ENCODE results near the gene ENAH. TPM values are rescaled to one million over a fixed set of nuclear protein-coding genes. Genes with fewer than 3 reads are reported as not detected.
A peak's percentile ranks its signal among the peaks of the same experiment; 100 is the strongest.
"Not testable (repeated sequence)": the region's sequence is repeated elsewhere in the genome, so short reads cannot be mapped to it uniquely, and the experiment has no call there.

The ENAH gene
- total RNA-seq, 1 donor from 2014 or later = 749 TPM

- DNase-seq (ENCODE audit: low read depth) (no peak), FAIRE-seq (no peak)
- Histone ChIP-seq H3K27ac (ENCODE audit: low read depth, low read length) (no peak overlapping the region), H3K9ac (ENCODE audit: low read length) (no peak overlapping the region), H3K36me3 (ENCODE audit: insufficient read depth, low read length) (no peaks in the 10 kb centered on the region), H3K4me2 (ENCODE audit: low read length) (no peak overlapping the region), H3K79me2 (ENCODE audit: insufficient read depth, low read length) (peaks cover 91% of the 10 kb centered on the region), H3K27me3 (ENCODE audit: insufficient read depth, low read length) (no peaks in the 10 kb centered on the region), H3K9me3 (ENCODE audit: insufficient read depth, low read depth, low read length) (no peaks in the 10 kb centered on the region), H2AFZ (ENCODE audit: low read depth, low read length) (no peak overlapping the region), H3K4me3 (ENCODE audit: insufficient read depth, low read depth, low read length) (no peak overlapping the region), H4K20me1 (ENCODE audit: insufficient read depth, low read length) (peaks cover 80% of the 10 kb centered on the region), H3K4me1 (ENCODE audit: insufficient read depth, low read length) (no peaks in the 10 kb centered on the region)
- Mint-ChIP-seq H3K27ac (ENCODE audit: unreplicated experiment) (no peak overlapping the region), H3K27me3 (ENCODE audit: low read depth, unreplicated experiment) (no peaks in the 10 kb centered on the region), H3K4me3 (ENCODE audit: unreplicated experiment) (no peak overlapping the region), H3K36me3 (ENCODE audit: low read depth, unreplicated experiment) (peaks cover 18% of the 10 kb centered on the region), H3K9me3 (ENCODE audit: unreplicated experiment) (no peaks in the 10 kb centered on the region), H3K4me1 (ENCODE audit: low read depth, unreplicated experiment) (peaks cover 62% of the 10 kb centered on the region)
- TF ChIP-seq CTCF (IDR thresholded peaks at IDR 0.05; ENCODE audit: insufficient read depth, low read depth, low read length) = no peak
- no peak for TF ChIP-seq EZH2 (IDR thresholded peaks at IDR 0.05; ENCODE audit: insufficient read depth, low read length)
Observed at GRCh38 chr1:225617479-225617878, 35.4 kb downstream of the ENAH start.

- not testable (repeated sequence) for H3K27me3 ChIP-seq (ENCODE audit: insufficient read depth, low read length); H3K9ac ChIP-seq (ENCODE audit: low read length); H2AFZ ChIP-seq (ENCODE audit: low read depth, low read length); H3K27me3 Mint-ChIP-seq (ENCODE audit: low read depth, unreplicated experiment); H3K9me3 Mint-ChIP-seq (ENCODE audit: unreplicated experiment); H3K4me2 ChIP-seq (ENCODE audit: low read length); FAIRE-seq; H3K9me3 ChIP-seq (ENCODE audit: insufficient read depth, low read depth, low read length); DNase-seq (ENCODE audit: low read depth); H3K4me3 ChIP-seq (ENCODE audit: insufficient read depth, low read depth, low read length); H3K4me1 ChIP-seq (ENCODE audit: insufficient read depth, low read length); H3K27ac ChIP-seq (ENCODE audit: low read depth, low read length); H3K4me3 Mint-ChIP-seq (ENCODE audit: unreplicated experiment); H3K36me3 ChIP-seq (ENCODE audit: insufficient read depth, low read length)
- H3K27ac Mint-ChIP-seq (ENCODE audit: unreplicated experiment) = peak overlapping the region; percentile 56
- H3K36me3 Mint-ChIP-seq (ENCODE audit: low read depth, unreplicated experiment) = peaks cover 12% of the 10 kb centered on the region
- Histone ChIP-seq H4K20me1 (ENCODE audit: insufficient read depth, low read length) (peaks cover 79% of the 10 kb centered on the region), H3K79me2 (ENCODE audit: insufficient read depth, low read length) (peaks cover 93% of the 10 kb centered on the region)
- peaks cover 56% of the 10 kb centered on the region for H3K4me1 Mint-ChIP-seq (ENCODE audit: low read depth, unreplicated experiment)
Observed at GRCh38 chr1:225615403-225615790, 37.5 kb downstream of the ENAH start.

- Mint-ChIP-seq H3K36me3 (ENCODE audit: low read depth, unreplicated experiment) (peaks cover 7% of the 10 kb centered on the region), H3K4me3 (ENCODE audit: unreplicated experiment) (peak overlapping the region; percentile 20), H3K4me1 (ENCODE audit: low read depth, unreplicated experiment) (peaks cover 52% of the 10 kb centered on the region), H3K27me3 (ENCODE audit: low read depth, unreplicated experiment) (no peaks in the 10 kb centered on the region), H3K27ac (ENCODE audit: unreplicated experiment) (peak overlapping the region; percentile 7), H3K9me3 (ENCODE audit: unreplicated experiment) (no peaks in the 10 kb centered on the region)
- no peaks in the 10 kb centered on the region for H3K9me3 ChIP-seq (ENCODE audit: insufficient read depth, low read depth, low read length)
- H3K4me1 ChIP-seq (ENCODE audit: insufficient read depth, low read length) = no peaks in the 10 kb centered on the region
- no peak for TF ChIP-seq CTCF (IDR thresholded peaks at IDR 0.05; ENCODE audit: insufficient read depth, low read depth, low read length)
- TF ChIP-seq EZH2 (IDR thresholded peaks at IDR 0.05; ENCODE audit: insufficient read depth, low read length) = no peak
- no peak overlapping the region for H3K4me2 ChIP-seq (ENCODE audit: low read length)
- no peak overlapping the region for H3K9ac ChIP-seq (ENCODE audit: low read length)
- H3K27me3 ChIP-seq (ENCODE audit: insufficient read depth, low read length) = no peaks in the 10 kb centered on the region
- no peak overlapping the region for H3K4me3 ChIP-seq (ENCODE audit: insufficient read depth, low read depth, low read length)
- peaks cover 93% of the 10 kb centered on the region for H3K79me2 ChIP-seq (ENCODE audit: insufficient read depth, low read length)
- FAIRE-seq (no peak), DNase-seq (ENCODE audit: low read depth) (no peak)
- H4K20me1 ChIP-seq (ENCODE audit: insufficient read depth, low read length) = peaks cover 72% of the 10 kb centered on the region
- no peak overlapping the region for H2AFZ ChIP-seq (ENCODE audit: low read depth, low read length)
- no peaks in the 10 kb centered on the region for H3K36me3 ChIP-seq (ENCODE audit: insufficient read depth, low read length)
- H3K27ac ChIP-seq (ENCODE audit: low read depth, low read length) = no peak overlapping the region
Observed at GRCh38 chr1:225613006-225613405, 39.9 kb downstream of the ENAH start.
